ENCODE measurements around the gene PCGF1.
A peak's percentile ranks its signal among the peaks of the same experiment; 100 is the strongest.

Gene PCGF1

DNA sequence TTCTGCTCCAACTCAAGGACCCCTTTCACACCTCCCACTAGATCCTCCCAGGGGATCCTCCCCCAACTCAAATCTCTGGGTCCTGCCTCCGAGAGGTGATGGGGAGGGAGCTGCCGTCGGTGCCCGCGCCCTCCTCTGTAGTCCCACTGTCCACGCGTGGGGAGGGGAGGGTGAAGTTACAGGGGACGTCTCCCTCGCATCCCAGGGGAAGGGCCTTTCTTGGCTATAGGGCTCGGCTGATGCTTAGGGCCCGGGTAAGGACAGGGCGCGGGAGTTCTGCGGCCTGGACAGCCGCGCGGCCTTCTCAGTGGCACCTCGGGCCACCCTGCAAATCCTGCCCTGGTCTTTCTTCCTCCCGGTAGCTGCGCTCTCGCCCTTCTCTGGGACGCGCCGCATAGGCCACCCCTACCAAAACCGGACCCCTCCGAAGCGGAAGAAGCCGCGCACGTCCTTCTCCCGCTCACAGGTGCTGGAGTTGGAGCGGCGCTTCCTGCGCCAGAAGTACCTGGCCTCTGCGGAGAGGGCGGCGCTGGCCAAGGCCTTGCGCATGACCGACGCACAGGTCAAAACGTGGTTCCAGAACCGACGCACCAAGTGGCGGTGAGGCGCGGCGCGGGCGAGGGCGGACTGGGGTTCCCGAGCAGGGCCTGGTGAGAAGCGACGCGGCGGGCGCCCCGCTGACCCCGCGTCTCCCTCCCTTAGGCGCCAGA is 7.9 kb upstream of the PCGF1 start:
- ATAC-seq (ENCODE audit: low read depth) (no peak), DNase-seq (ENCODE audit: low spot score) (peak; percentile 42)
- Histone ChIP-seq H3K4me1 (ENCODE audit: insufficient read depth, poor library complexity, severe bottlenecking) (no peaks in the 10 kb centered on the region), H3K27me3 (ENCODE audit: insufficient read depth, poor library complexity, severe bottlenecking) (peaks cover 85% of the 10 kb centered on the region), H3K36me3 (ENCODE audit: low read depth) (no peaks in the 10 kb centered on the region), H3K4me3 (ENCODE audit: severe bottlenecking) (no peak overlapping the region), H3K27ac (ENCODE audit: poor library complexity, severe bottlenecking) (no peak overlapping the region), H3K9me3 (ENCODE audit: severe bottlenecking) (no peaks in the 10 kb centered on the region)
- TF ChIP-seq, protein P1, sequence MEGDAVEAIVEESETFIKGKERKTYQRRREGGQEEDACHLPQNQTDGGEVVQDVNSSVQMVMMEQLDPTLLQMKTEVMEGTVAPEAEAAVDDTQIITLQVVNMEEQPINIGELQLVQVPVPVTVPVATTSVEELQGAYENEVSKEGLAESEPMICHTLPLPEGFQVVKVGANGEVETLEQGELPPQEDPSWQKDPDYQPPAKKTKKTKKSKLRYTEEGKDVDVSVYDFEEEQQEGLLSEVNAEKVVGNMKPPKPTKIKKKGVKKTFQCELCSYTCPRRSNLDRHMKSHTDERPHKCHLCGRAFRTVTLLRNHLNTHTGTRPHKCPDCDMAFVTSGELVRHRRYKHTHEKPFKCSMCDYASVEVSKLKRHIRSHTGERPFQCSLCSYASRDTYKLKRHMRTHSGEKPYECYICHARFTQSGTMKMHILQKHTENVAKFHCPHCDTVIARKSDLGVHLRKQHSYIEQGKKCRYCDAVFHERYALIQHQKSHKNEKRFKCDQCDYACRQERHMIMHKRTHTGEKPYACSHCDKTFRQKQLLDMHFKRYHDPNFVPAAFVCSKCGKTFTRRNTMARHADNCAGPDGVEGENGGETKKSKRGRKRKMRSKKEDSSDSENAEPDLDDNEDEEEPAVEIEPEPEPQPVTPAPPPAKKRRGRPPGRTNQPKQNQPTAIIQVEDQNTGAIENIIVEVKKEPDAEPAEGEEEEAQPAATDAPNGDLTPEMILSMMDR (IDR thresholded peaks at IDR 0.05; ENCODE audit: poor library complexity, severe bottlenecking), result no peak

DNA sequence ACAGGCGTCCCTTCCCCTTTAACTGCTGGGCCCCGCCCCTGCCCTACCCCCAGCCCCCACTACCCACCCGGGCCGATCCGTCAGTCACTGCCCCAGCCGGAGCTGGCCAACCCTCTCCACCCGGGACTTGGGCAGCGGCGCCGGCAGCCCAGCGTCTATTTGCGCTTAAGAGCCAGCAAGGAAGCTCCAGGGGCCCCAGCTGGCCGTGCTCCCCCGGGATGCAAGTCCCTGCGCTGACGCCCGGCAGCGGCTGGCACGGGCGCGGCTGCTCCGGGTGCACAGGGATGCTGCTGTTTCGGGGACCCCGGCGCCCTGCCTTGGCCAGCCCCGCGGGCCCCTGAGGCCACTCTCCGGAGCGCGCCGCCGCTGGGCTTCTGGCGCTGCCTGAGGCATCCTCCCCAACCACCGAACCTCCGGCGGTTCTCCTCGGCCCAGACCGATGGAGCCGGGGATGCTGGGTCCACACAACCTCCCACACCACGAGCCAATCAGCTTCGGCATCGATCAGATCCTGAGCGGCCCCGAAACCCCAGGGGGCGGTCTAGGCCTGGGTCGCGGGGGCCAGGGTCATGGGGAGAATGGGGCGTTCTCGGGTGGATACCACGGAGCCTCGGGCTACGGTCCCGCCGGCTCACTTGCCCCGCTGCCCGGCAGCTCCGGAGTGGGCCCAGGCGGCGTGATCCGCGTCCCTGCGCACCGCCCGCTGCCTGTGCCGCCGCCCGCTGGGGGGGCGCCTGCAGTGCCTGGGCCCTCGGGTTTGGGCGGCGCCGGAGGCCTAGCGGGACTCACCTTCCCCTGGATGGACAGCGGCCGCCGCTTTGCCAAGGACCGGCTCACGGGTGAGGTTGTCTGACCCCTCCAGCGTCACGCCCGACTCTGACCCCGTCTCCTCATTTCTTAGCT is 7.1 kb upstream of the PCGF1 start, which contains the start of gene TLX2:
TLX2 (plus strand) TSS at position 83 of the 903 bp plus-strand sequence; CDS start at position 440, 357 bp downstream.
- TF ChIP-seq, protein P1 (IDR thresholded peaks at IDR 0.05; ENCODE audit: poor library complexity, severe bottlenecking), result no peak
- H3K27me3 ChIP-seq (ENCODE audit: insufficient read depth, poor library complexity, severe bottlenecking), result peaks cover 80% of the 10 kb centered on the region
- H3K9me3 ChIP-seq (ENCODE audit: severe bottlenecking), result no peaks in the 10 kb centered on the region
- peak; percentile 28 for ATAC-seq (ENCODE audit: low read depth)
- H3K4me3 ChIP-seq (ENCODE audit: severe bottlenecking), result no peak within 1 kb of the TSS
- peak; percentile 58 for DNase-seq (ENCODE audit: low spot score)
- no peaks in the 10 kb centered on the region for H3K4me1 ChIP-seq (ENCODE audit: insufficient read depth, poor library complexity, severe bottlenecking)
- H3K36me3 ChIP-seq (ENCODE audit: low read depth), result no peaks in the 10 kb centered on the region
- no peak within 1 kb of the TSS for H3K27ac ChIP-seq (ENCODE audit: poor library complexity, severe bottlenecking)

DNA sequence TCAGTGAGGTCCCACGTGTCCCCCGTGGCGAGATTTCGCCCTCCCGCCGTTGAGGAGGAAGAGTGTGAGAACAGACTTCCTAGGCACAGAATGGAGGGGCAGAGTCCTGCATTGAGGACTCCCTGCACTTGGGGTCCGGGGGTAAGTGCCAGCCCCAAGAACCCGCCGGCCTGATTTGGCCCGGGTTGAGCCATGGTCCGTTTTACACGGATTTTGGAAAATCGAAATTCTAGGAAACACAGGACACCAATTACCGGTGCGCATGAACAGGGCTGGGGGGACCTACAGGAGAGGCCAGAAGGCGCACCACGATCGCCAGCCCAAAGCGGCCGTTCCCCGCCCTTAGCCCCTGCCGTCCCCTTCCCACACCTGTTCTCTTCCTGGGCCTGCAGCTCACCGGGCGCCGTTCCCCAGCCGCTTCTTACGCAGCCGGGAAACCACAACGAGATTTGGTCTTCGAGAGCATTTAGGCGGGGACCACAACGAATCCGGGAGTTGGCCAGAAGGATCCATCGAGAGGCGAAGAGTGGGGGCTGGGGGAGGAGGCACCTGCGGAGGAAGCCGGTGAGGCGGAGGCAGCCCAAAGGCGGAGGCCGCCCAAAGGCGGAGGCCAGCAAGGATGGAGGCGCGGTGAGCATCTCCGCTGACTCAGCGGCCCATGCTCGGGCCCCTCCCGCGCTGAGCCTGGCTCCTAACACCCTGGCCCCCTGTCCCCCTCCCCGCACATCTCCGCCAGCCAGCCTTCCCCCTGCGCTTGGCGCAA is 6.3 kb upstream of the PCGF1 start:
- TF ChIP-seq, protein P1 (IDR thresholded peaks at IDR 0.05; ENCODE audit: poor library complexity, severe bottlenecking), result no peak
- ATAC-seq (ENCODE audit: low read depth) (peak; percentile 42), DNase-seq (ENCODE audit: low spot score) (peak; percentile 54)
- no peaks in the 10 kb centered on the region for H3K36me3 ChIP-seq (ENCODE audit: low read depth)
- H3K27ac ChIP-seq (ENCODE audit: poor library complexity, severe bottlenecking), result no peak overlapping the region
- no peaks in the 10 kb centered on the region for H3K4me1 ChIP-seq (ENCODE audit: insufficient read depth, poor library complexity, severe bottlenecking)
- peaks cover 73% of the 10 kb centered on the region for H3K27me3 ChIP-seq (ENCODE audit: insufficient read depth, poor library complexity, severe bottlenecking)
- H3K4me3 ChIP-seq (ENCODE audit: severe bottlenecking), result no peak overlapping the region
- no peaks in the 10 kb centered on the region for H3K9me3 ChIP-seq (ENCODE audit: severe bottlenecking)

GRCh38 chr2:74512744-74513604 is 5.5 kb upstream of the PCGF1 start:
- TF ChIP-seq, protein P1 (IDR thresholded peaks at IDR 0.05; ENCODE audit: poor library complexity, severe bottlenecking), result no peak
- H3K9me3 ChIP-seq (ENCODE audit: severe bottlenecking), result no peaks in the 10 kb centered on the region
- H3K4me1 ChIP-seq (ENCODE audit: insufficient read depth, poor library complexity, severe bottlenecking), result no peaks in the 10 kb centered on the region
- H3K27me3 ChIP-seq (ENCODE audit: insufficient read depth, poor library complexity, severe bottlenecking), result peaks cover 65% of the 10 kb centered on the region
- no peak overlapping the region for H3K27ac ChIP-seq (ENCODE audit: poor library complexity, severe bottlenecking)
- DNase-seq (ENCODE audit: low spot score), result peak; percentile 33
- no peaks in the 10 kb centered on the region for H3K36me3 ChIP-seq (ENCODE audit: low read depth)
- ATAC-seq (ENCODE audit: low read depth), result no peak
- no peak overlapping the region for H3K4me3 ChIP-seq (ENCODE audit: severe bottlenecking)

Measured in RWPE2 (cell line).